Fibroblast of lung (primary cell): ENCODE data around the gene PDZRN4.

Source experiments
- CTCF ChIP-seq, 2 donors: IDR thresholded peaks in 1 of 2; conservative IDR thresholded peaks in 1 of 2; 1 replicate in 1 of 2; 2 replicates in 1 of 2; pipeline ENCODE4 v1.5.1; 2011 to 2012; ENCODE audit warnings: low read length in 2 of 2, control low read depth in 1 of 2, inconsistent platforms in 1 of 2, low read depth in 1 of 2, mild to moderate bottlenecking in 1 of 2
- EZH2 ChIP-seq: IDR thresholded peaks from 2 replicates; pipeline ENCODE4 v1.5.1; 2012; ENCODE audit warnings: low read length, control low read depth, mild to moderate bottlenecking; ENCODE audit errors: missing control alignments

GRCh38 chr12:41557344-41557743, 369.2 kb downstream of the PDZRN4 start:
- no peak for TF ChIP-seq CTCF (conservative IDR thresholded peaks at IDR 0.05 in 1 of 2, IDR thresholded peaks at IDR 0.05 in 1 of 2; ENCODE audit: low read depth in 1 of 2, low read length in 2 of 2)
- TF ChIP-seq EZH2, result no peak
